Sigmoid colon (tissue), 4 donors: ENCODE data around the gene TMEM184B.

Experiments
- CTCF ChIP-seq, 4 experiments: fragments of 450-650 bp in 3 of 4; fragments of 200-600 bp in 1 of 4; IDR thresholded peaks; one replicate each; pipeline ENCODE4 v1.5.1; 2016 to 2019; ENCODE audit warnings: antibody characterized with exemption in 4 of 4, mild to moderate bottlenecking in 3 of 4, moderate library complexity in 2 of 4
- POLR2AphosphoS5 ChIP-seq, 4 donors: sonication (generic); formaldehyde crosslinking; IDR thresholded peaks; one replicate each; pipeline ENCODE4 v1.6.1; 2017; ENCODE audit warnings: antibody characterized with exemption in 4 of 4

GRCh38 chr22:38180841-38181452 is 91.9 kb downstream of the TMEM184B start:
- TF ChIP-seq CTCF (IDR thresholded peaks at IDR 0.05) (no peak), POLR2AphosphoS5 (IDR thresholded peaks at IDR 0.05) (peak in 1 of 4 donors; percentile 62)
